Measurements from ENCODE around the gene CLEC16A. TPM values are rescaled to one million over a fixed set of nuclear protein-coding genes. Genes with fewer than 3 reads are reported as not detected.

The CLEC16A gene
- total RNA-seq, 4 donors from 2014 or later, result 20.3 to 25.7 (median 25.1) TPM

GRCh38 chr16:10954903-10955302 lies 10.5 kb downstream of the CLEC16A start:
- H3K4me1 ChIP-seq, result peaks cover 5 to 49% (median 19%) of the 10 kb centered on the region in 3 donors
- H3K27me3 ChIP-seq, result no peaks in the 10 kb centered on the region
- DNase-seq, result no peak
- H3K9me3 ChIP-seq, result no peaks in the 10 kb centered on the region
- H3K4me3 ChIP-seq, result no peak overlapping the region
- TF ChIP-seq POLR2A (IDR thresholded peaks at IDR 0.05), result no peak
- TF ChIP-seq CTCF (IDR thresholded peaks at IDR 0.05), result no peak
- intact Hi-C loops (cut with DNase I), result no loop called here
- H3K36me3 ChIP-seq, result peaks cover 3 to 21% (median 4%) of the 10 kb centered on the region in 3 donors
- 87 to 89% methylated on average over 3 to 6 of the region's 7 CpGs for WGBS, 2 donors
- H3K27ac ChIP-seq, result no peak overlapping the region

- 61 to 66% methylated on average over 6 of the region's 6 CpGs for WGBS, 2 donors
- H3K4me3 ChIP-seq, result no peak overlapping the region
- peaks cover 0 to 44% (median 7%) of the 10 kb centered on the region in 3 donors for H3K4me1 ChIP-seq
- H3K36me3 ChIP-seq, result peaks cover 5 to 40% (median 10%) of the 10 kb centered on the region in 3 donors
- DNase-seq, result no peak
- intact Hi-C loops (cut with DNase I), result no loop called here
- no peak overlapping the region for H3K27ac ChIP-seq
- TF ChIP-seq CTCF (IDR thresholded peaks at IDR 0.05) (no peak), POLR2A (IDR thresholded peaks at IDR 0.05) (no peak)
- no peaks in the 10 kb centered on the region for H3K9me3 ChIP-seq
- H3K27me3 ChIP-seq, result no peaks in the 10 kb centered on the region
Measured at GRCh38 chr16:10957771-10958482, 13.6 kb downstream of the CLEC16A start.

- intact Hi-C loops (cut with DNase I), result no loop called here
- Histone ChIP-seq H3K4me3 (no peak overlapping the region), H3K36me3 (peaks cover 14 to 50% (median 17%) of the 10 kb centered on the region in 3 donors), H3K4me1 (peaks cover under 1 to 41% (median 7%) of the 10 kb centered on the region in 3 donors), H3K27ac (no peak overlapping the region), H3K9me3 (no peaks in the 10 kb centered on the region), H3K27me3 (no peaks in the 10 kb centered on the region)
- DNase-seq, result no peak
- TF ChIP-seq POLR2A (IDR thresholded peaks at IDR 0.05) (no peak), CTCF (IDR thresholded peaks at IDR 0.05) (no peak)
- 89 to 95% methylated on average over 5 of the region's 5 CpGs for WGBS, 2 donors
Measured at GRCh38 chr16:10959161-10959560, 14.8 kb downstream of the CLEC16A start.

- intact Hi-C loops (cut with DNase I), result loop anchor here (10.0 kb wide), 3 partner anchors 404 to 754 kb away; no protein-coding TSS in a partner anchor
- WGBS, 2 donors, result 59 to 67% methylated on average over 7 of the region's 7 CpGs
- Histone ChIP-seq H3K27me3 (no peaks in the 10 kb centered on the region), H3K27ac (peak overlapping the region in 3 of 4 donors; percentile 55 to 66 (median 62)), H3K36me3 (peaks cover 14 to 63% (median 17%) of the 10 kb centered on the region in 3 donors), H3K4me3 (no peak overlapping the region), H3K4me1 (peaks cover 3 to 39% (median 9%) of the 10 kb centered on the region in 3 donors), H3K9me3 (no peaks in the 10 kb centered on the region)
- DNase-seq, result no peak
- no peak for TF ChIP-seq CTCF (IDR thresholded peaks at IDR 0.05)
- no peak for TF ChIP-seq POLR2A (IDR thresholded peaks at IDR 0.05)
Measured at GRCh38 chr16:10961231-10961630, 16.9 kb downstream of the CLEC16A start.
